GM06990 (cell line): Measurements from ENCODE around the gene ETDC.
"Not testable (repeated sequence)": the region's sequence is repeated elsewhere in the genome, so short reads cannot be mapped to it uniquely, and the experiment has no call there.

Experiments used
- DNase-seq: peaks from one replicate; pipeline ENCODE4 v3.0.0-alpha.2; 2011; ENCODE audit not compliant: insufficient read length; ENCODE audit errors: extremely low read depth
- H3K27me3 ChIP-seq: replicated peaks from 2 replicates; pipeline ENCODE4 v1.6.0; 2011; ENCODE audit warnings: low read length; ENCODE audit not compliant: control insufficient read depth, insufficient read depth
- H3K36me3 ChIP-seq: 2 replicates; pipeline ENCODE4 v1.5.1; 2011; ENCODE audit warnings: low read length; ENCODE audit not compliant: control insufficient read depth, insufficient read depth
- H3K4me3 ChIP-seq: replicated peaks from 2 replicates; pipeline ENCODE4 v1.5.1; 2011; ENCODE audit warnings: low read depth, mild to moderate bottlenecking, control low read depth, low read length
- CTCF ChIP-seq: IDR thresholded peaks from 2 replicates; pipeline ENCODE4 v1.5.1; 2011; ENCODE audit warnings: low read length, control low read depth, mild to moderate bottlenecking, inconsistent platforms; ENCODE audit not compliant: insufficient read depth, poor library complexity, severe bottlenecking

The ETDC gene

DNA sequence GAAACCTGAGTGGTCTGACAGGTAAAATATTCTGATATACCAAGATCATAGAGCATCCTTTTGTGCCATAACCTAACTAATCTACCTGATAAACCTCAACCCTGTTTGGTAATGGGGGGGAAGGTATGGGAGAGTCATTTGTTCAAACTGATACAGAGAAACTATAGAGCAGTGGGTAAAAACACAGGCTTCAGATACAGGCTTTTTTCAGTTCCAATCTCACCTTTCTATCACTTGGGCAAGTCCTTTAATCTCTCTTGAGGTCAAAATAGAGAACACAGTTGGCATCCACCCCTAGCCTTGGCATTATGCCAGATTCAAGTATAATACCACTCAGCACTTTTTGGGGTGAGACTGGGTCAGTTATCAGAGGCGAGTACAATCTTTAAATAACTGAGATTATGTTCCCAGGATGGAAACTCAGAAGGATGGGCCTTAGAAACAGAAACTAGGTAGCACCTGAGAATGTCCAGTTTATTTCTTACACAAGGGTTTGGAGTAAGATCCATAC lies 880 bp upstream of the ETDC start:
- no peaks in the 10 kb centered on the region for H3K36me3 ChIP-seq
- no peaks in the 10 kb centered on the region for H3K27me3 ChIP-seq
- H3K4me3 ChIP-seq, result no peak overlapping the region
- TF ChIP-seq CTCF, result no peak
- DNase-seq, result no peak

DNA sequence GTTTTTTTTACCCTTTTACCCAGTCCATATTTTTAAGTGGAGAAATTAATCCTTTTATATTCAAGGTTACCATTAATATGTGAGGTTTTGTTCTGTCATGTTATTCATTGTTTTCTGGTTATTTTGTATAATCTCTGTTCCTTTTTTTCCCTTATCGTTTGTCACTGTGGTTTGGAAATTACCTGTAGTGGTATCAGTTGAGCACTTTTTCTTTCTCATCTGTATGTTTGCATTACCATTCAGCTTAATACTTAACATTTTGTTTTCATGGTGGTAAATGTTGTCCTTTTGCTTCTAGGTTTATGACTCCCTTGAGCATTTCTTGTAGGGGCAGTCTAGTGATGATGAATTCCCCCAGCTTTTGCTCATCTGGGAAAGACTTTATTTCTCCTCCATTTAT lies 6.6 kb downstream of the ETDC start:
- Histone ChIP-seq H3K4me3 (no peak overlapping the region), H3K27me3 (no peaks in the 10 kb centered on the region), H3K36me3 (no peaks in the 10 kb centered on the region)
- TF ChIP-seq CTCF, result no peak
- DNase-seq, result no peak

- TF ChIP-seq CTCF, result no peak
- Histone ChIP-seq H3K27me3 (no peaks in the 10 kb centered on the region), H3K36me3 (no peaks in the 10 kb centered on the region), H3K4me3 (no peak overlapping the region)
- no peak for DNase-seq
Observed at GRCh38 chrX:135324463-135324862, 15.2 kb downstream of the ETDC start.

DNA sequence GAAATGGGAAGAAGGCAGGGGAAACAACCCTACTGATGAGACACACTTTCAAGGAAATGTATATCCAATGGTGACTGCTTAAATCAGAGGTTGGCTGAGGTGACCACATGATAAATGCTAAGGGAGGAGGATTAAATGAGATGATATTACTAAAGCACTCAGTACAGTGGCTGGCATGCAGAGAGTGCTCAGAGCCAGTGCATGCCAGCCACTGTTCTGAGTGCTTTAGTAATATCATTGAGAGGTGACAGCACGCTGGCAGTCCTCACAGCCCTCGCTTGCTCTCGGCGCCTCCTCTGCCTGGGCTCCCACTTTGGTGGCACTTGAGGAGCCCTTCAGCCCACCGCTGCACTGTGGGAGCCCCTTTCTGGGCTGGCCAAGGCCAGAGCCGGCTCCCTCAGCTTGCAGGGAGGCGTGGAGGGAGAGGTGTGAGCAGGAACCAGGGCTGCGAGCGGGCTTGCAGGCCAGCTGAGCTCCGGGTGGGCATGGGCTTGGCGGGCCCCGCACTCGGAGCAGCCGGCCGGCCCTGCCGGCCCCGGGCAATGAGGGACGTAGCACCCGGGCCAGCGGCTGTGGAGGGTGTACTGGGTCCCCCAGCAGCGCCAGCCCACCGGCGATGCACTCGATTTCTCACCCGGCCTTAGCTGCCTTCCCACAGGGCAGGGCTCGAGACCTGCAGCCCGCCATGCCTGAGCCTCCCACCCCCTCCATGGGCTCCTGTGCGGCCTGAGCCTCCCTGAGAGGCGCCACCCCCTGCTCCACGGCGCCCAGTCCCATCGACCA lies 15.9 kb downstream of the ETDC start:
- DNase-seq, H3K36me3 ChIP-seq, H3K27me3 ChIP-seq, H3K4me3 ChIP-seq: not testable (repeated sequence)

DNA sequence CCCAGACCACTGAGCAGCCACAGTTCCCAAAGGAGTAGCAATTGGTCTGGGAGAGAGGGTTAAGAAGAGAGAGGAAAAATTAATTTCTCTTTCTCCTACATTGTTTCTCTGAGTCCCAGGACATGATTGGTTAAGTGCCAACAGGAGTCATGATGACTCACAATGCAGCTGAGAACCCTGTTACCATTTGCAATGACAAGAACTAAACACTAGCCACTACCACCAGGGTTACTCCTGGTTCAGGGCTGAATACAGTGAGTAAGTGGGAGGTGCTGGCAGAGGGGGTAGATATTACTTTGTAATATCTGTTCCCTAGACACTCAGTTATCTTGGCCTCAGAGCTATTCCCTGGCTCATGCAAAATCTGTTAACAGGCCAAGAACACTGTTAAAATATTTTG lies 18.0 kb downstream of the ETDC start:
- no peak for DNase-seq
- H3K4me3 ChIP-seq, result no peak overlapping the region
- no peaks in the 10 kb centered on the region for H3K27me3 ChIP-seq
- TF ChIP-seq CTCF, result no peak
- H3K36me3 ChIP-seq, result no peaks in the 10 kb centered on the region; the same call in 1 of the 2 replicates

GRCh38 chrX:135328421-135329005 lies 19.2 kb downstream of the ETDC start:
- H3K27me3 ChIP-seq, result no peaks in the 10 kb centered on the region
- DNase-seq, result no peak
- no peaks in the 10 kb centered on the region; the same call in 1 of the 2 replicates for H3K36me3 ChIP-seq
- no peak for TF ChIP-seq CTCF
- H3K4me3 ChIP-seq, result no peak overlapping the region
